HEK293 (cell line): ENCODE results near the gene CROCC.
A peak's percentile ranks its signal among the peaks of the same experiment; 100 is the strongest.

Experiments
- CTCF ChIA-PET: fragments of 350-600 bp; formaldehyde crosslinking; extraction: SDS; loops from one replicate; lab custom pipeline; 2021; ENCODE audit warnings: antibody characterized with exemption; lab: Yijun Ruan, JAX
- POLR2A ChIA-PET: fragments of 300-600 bp; formaldehyde crosslinking; extraction: SDS; loops from one replicate; lab custom pipeline; 2020; ENCODE audit warnings: antibody characterized with exemption, inconsistent platforms; lab: Yijun Ruan, JAX
- H3K27ac ChIP-seq: fragments of 200-500 bp; sonication (Bioruptor generic); 2 replicates; pipeline ENCODE4 v1.5.1; 2014; ENCODE audit warnings: low read depth, low read length, control low read depth, inconsistent platforms; ENCODE audit errors: extremely low read depth
- H3K36me3 ChIP-seq, 2 experiments: fragments of 200-500 bp in 1 of 2; sonication (Bioruptor generic) in 1 of 2; 1 replicate in 1 of 2; 2 replicates in 1 of 2; pipeline ENCODE4 v1.5.1; 2014 to 2017; ENCODE audit warnings: inconsistent platforms in 2 of 2, low read length in 2 of 2; ENCODE audit not compliant: control insufficient read depth in 2 of 2, insufficient read depth in 1 of 2
- H3K4me1 ChIP-seq: fragments of 200-500 bp; sonication (Bioruptor generic); 2 replicates; pipeline ENCODE4 v1.5.1; 2014; ENCODE audit warnings: mild to moderate bottlenecking, low read length, inconsistent platforms; ENCODE audit not compliant: control insufficient read depth, insufficient read depth
- H3K4me3 ChIP-seq: 2 replicates; pipeline ENCODE4 v1.5.1; 2011; ENCODE audit warnings: low read depth, mild to moderate bottlenecking, control low read depth, low read length, moderate library complexity
- H3K9me3 ChIP-seq: fragments of 200-500 bp; sonication (Bioruptor generic); 2 replicates; pipeline ENCODE4 v1.5.1; 2014; ENCODE audit warnings: low read depth, low read length, inconsistent platforms; ENCODE audit not compliant: control insufficient read depth, insufficient read depth
- BCL11A ChIP-seq: fragments of 450-650 bp; formaldehyde crosslinking; IDR thresholded peaks from 2 replicates; pipeline ENCODE4 v1.5.1; 2016; ENCODE audit warnings: low read depth, missing biosample characterization, missing genetic modification characterization
- BCL11B ChIP-seq: fragments of 450-650 bp; formaldehyde crosslinking; IDR thresholded peaks from 2 replicates; pipeline ENCODE4 v1.5.1; 2016; ENCODE audit warnings: low read depth, missing biosample characterization, missing genetic modification characterization
- EGR2 ChIP-seq: fragments of 450-650 bp; formaldehyde crosslinking; IDR thresholded peaks from 2 replicates; pipeline ENCODE4 v1.5.1; 2016; ENCODE audit warnings: low read depth, missing biosample characterization, missing genetic modification characterization
- GLIS2 ChIP-seq: fragments of 450-650 bp; formaldehyde crosslinking; IDR thresholded peaks from 2 replicates; pipeline ENCODE4 v1.5.1; 2016; ENCODE audit warnings: missing biosample characterization, missing genetic modification characterization
- HOXD13 ChIP-seq: sonication (generic); formaldehyde crosslinking; IDR thresholded peaks from 2 replicates; pipeline ENCODE4 v1.8.0; 2022; ENCODE audit warnings: missing genetic modification reagents, borderline replicate concordance
- SP7 ChIP-seq: fragments of 450-650 bp; formaldehyde crosslinking; IDR thresholded peaks from 2 replicates; pipeline ENCODE4 v1.5.1; 2016; ENCODE audit warnings: missing biosample characterization, missing genetic modification characterization
- ZBTB11 ChIP-seq: fragments of 450-650 bp; formaldehyde crosslinking; conservative IDR thresholded peaks from 2 replicates; pipeline ENCODE4 v1.5.1; 2016; ENCODE audit warnings: low read depth, missing biosample characterization, missing genetic modification characterization
- ZBTB17 ChIP-seq: fragments of 450-650 bp; formaldehyde crosslinking; IDR thresholded peaks from 2 replicates; pipeline ENCODE4 v1.5.1; 2016; ENCODE audit warnings: missing biosample characterization, missing genetic modification characterization
- ZEB2 ChIP-seq: fragments of 450-650 bp; formaldehyde crosslinking; IDR thresholded peaks from 2 replicates; pipeline ENCODE4 v1.5.1; 2016; ENCODE audit warnings: missing biosample characterization, missing genetic modification characterization
- ZFHX2 ChIP-seq: fragments of 450-650 bp; formaldehyde crosslinking; conservative IDR thresholded peaks from 2 replicates; pipeline ENCODE4 v1.5.1; 2016; ENCODE audit warnings: missing biosample characterization, missing genetic modification characterization
- ZIC2 ChIP-seq: fragments of 450-650 bp; formaldehyde crosslinking; IDR thresholded peaks from 2 replicates; pipeline ENCODE4 v1.5.1; 2016; ENCODE audit warnings: missing biosample characterization, missing genetic modification characterization
- ZNF114 ChIP-seq: fragments of 450-650 bp; formaldehyde crosslinking; IDR thresholded peaks from 2 replicates; pipeline ENCODE4 v1.5.0; 2017; ENCODE audit warnings: missing biosample characterization, missing genetic modification characterization
- ZNF174 ChIP-seq: fragments of 450-650 bp; formaldehyde crosslinking; IDR thresholded peaks from 2 replicates; pipeline ENCODE4 v1.5.0; 2017; ENCODE audit warnings: missing biosample characterization, mild to moderate bottlenecking, missing genetic modification characterization
- ZNF211 ChIP-seq: fragments of 450-650 bp; formaldehyde crosslinking; IDR thresholded peaks from 2 replicates; pipeline ENCODE4 v1.5.1; 2016; ENCODE audit warnings: low read depth, missing biosample characterization, missing genetic modification characterization
- ZNF248 ChIP-seq: fragments of 450-650 bp; formaldehyde crosslinking; IDR thresholded peaks from 2 replicates; pipeline ENCODE4 v1.5.1; 2017; ENCODE audit warnings: missing biosample characterization, missing genetic modification characterization
- ZNF280C ChIP-seq: fragments of 450-650 bp; formaldehyde crosslinking; IDR thresholded peaks from 2 replicates; pipeline ENCODE4 v1.5.1; 2016; ENCODE audit warnings: missing biosample characterization, missing genetic modification characterization
- ZNF302 ChIP-seq: fragments of 450-650 bp; formaldehyde crosslinking; IDR thresholded peaks from 2 replicates; pipeline ENCODE4 v1.5.1; 2016; ENCODE audit warnings: missing biosample characterization, missing genetic modification characterization, low read depth
- ZNF354C ChIP-seq: fragments of 450-650 bp; formaldehyde crosslinking; IDR thresholded peaks from 2 replicates; pipeline ENCODE4 v1.5.1; 2016; ENCODE audit warnings: missing biosample characterization, missing genetic modification characterization, low read depth, borderline replicate concordance
- ZNF37A ChIP-seq: fragments of 450-650 bp; IDR thresholded peaks from 2 replicates; pipeline ENCODE4 v1.5.1; 2018; ENCODE audit warnings: missing biosample characterization, missing genetic modification characterization
- ZNF391 ChIP-seq: fragments of 450-650 bp; formaldehyde crosslinking; IDR thresholded peaks from 2 replicates; pipeline ENCODE4 v1.5.1; 2016; ENCODE audit warnings: low read depth, missing biosample characterization, missing genetic modification characterization, borderline replicate concordance
- ZNF473 ChIP-seq: fragments of 450-650 bp; formaldehyde crosslinking; IDR thresholded peaks from 2 replicates; pipeline ENCODE4 v1.5.1; 2017; ENCODE audit warnings: missing biosample characterization, missing genetic modification characterization
- ZNF48 ChIP-seq: fragments of 450-650 bp; formaldehyde crosslinking; IDR thresholded peaks from 2 replicates; pipeline ENCODE4 v1.5.1; 2016; ENCODE audit warnings: missing biosample characterization, missing genetic modification characterization
- ZNF544 ChIP-seq: fragments of 450-650 bp; formaldehyde crosslinking; IDR thresholded peaks from 2 replicates; pipeline ENCODE4 v1.5.0; 2017; ENCODE audit warnings: missing biosample characterization, missing genetic modification characterization
- ZNF791 ChIP-seq: fragments of 450-650 bp; formaldehyde crosslinking; IDR thresholded peaks from 2 replicates; pipeline ENCODE4 v1.5.1; 2016; ENCODE audit warnings: missing biosample characterization, missing genetic modification characterization
- TF ChIP-seq, protein P1 (sequence below): fragments of 450-650 bp; formaldehyde crosslinking; IDR thresholded peaks from 2 replicates; pipeline ENCODE4 v1.5.1; 2016; ENCODE audit warnings: missing biosample characterization, missing genetic modification characterization
- TF ChIP-seq, protein P2 (sequence below): fragments of 450-650 bp; formaldehyde crosslinking; IDR thresholded peaks from 2 replicates; pipeline ENCODE4 v1.5.1; 2016; ENCODE audit warnings: missing biosample characterization, missing genetic modification characterization

CROCC gene

GRCh38 chr1:16975838-16976237 lies 54.1 kb downstream of the CROCC start:
- CTCF ChIA-PET: interaction anchor here (2.8 kb wide), 1 partner anchor 11 kb away, joined by 13 read pairs; no protein-coding TSS in a partner anchor
- H3K4me1 ChIP-seq: no peaks in the 10 kb centered on the region; the same call in 1 of the 2 replicates
- H3K4me3 ChIP-seq: no peak overlapping the region
- TF ChIP-seq ZNF473 (tag by site-specific recombination): no peak
- TF ChIP-seq ZBTB17 (tag by site-specific recombination): no peak
- no peak for TF ChIP-seq ZNF302 (tag by site-specific recombination)
- TF ChIP-seq, protein P1, sequence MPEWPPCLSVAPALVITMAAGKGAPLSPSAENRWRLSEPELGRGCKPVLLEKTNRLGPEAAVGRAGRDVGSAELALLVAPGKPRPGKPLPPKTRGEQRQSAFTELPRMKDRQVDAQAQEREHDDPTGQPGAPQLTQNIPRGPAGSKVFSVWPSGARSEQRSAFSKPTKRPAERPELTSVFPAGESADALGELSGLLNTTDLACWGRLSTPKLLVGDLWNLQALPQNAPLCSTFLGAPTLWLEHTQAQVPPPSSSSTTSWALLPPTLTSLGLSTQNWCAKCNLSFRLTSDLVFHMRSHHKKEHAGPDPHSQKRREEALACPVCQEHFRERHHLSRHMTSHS (tag by site-specific recombination): no peak
- TF ChIP-seq ZNF211 (tag by site-specific recombination): no peak
- TF ChIP-seq ZNF544 (tag by site-specific recombination): no peak
- no peak for TF ChIP-seq ZNF48 (tag by site-specific recombination)
- no peak for TF ChIP-seq ZNF248
- TF ChIP-seq ZIC2: no peak
- TF ChIP-seq BCL11A (tag by site-specific recombination): no peak
- TF ChIP-seq HOXD13: no peak
- TF ChIP-seq SP7 (tag by site-specific recombination): no peak
- no peak for TF ChIP-seq ZNF114
- TF ChIP-seq ZNF37A: no peak
- TF ChIP-seq EGR2 (tag by site-specific recombination): peak; percentile 83
- TF ChIP-seq ZNF791 (tag by site-specific recombination): no peak
- TF ChIP-seq ZBTB11: no peak
- TF ChIP-seq ZNF391: no peak
- TF ChIP-seq ZFHX2: peak; percentile 74
- TF ChIP-seq, protein P2, sequence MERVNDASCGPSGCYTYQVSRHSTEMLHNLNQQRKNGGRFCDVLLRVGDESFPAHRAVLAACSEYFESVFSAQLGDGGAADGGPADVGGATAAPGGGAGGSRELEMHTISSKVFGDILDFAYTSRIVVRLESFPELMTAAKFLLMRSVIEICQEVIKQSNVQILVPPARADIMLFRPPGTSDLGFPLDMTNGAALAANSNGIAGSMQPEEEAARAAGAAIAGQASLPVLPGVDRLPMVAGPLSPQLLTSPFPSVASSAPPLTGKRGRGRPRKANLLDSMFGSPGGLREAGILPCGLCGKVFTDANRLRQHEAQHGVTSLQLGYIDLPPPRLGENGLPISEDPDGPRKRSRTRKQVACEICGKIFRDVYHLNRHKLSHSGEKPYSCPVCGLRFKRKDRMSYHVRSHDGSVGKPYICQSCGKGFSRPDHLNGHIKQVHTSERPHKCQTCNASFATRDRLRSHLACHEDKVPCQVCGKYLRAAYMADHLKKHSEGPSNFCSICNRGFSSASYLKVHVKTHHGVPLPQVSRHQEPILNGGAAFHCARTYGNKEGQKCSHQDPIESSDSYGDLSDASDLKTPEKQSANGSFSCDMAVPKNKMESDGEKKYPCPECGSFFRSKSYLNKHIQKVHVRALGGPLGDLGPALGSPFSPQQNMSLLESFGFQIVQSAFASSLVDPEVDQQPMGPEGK (tag by site-specific recombination): 0 out of 2 replicates have a peak, but pooled peaks have one; percentile 38
- no peak for TF ChIP-seq ZNF354C (tag by site-specific recombination)
- POLR2A ChIA-PET: interaction anchor here (0.8 to 5.3 kb wide), 4 partner anchors 9 to 24 kb away, joined by 3 to 23 read pairs (median 4); no protein-coding TSS in a partner anchor
- H3K9me3 ChIP-seq: no peaks in the 10 kb centered on the region
- H3K36me3 ChIP-seq: peaks cover 0 to 15% of the 10 kb centered on the region in 2 experiments; a peak in 1 of 3 replicates
- no peak overlapping the region for H3K27ac ChIP-seq

DNA sequence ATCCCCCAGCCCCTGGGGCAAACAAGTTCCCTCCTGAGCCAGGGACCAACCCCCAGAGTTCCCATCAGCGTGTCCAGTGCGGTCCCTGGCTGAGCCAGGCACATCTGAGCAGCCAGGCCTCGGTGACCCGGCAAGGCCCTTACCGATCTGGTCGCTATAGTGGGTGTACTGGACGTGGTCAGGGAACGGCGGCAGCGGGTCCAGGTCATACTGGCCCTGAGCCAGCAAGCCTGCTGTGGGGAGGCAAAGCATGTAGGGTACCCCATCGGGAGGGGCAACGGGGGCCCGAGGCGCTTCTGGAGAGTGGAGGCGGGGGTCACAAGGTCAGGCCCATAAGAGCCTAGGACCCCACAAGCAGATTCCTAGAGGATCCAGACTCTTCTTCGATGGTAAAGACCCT lies 55.2 kb downstream of the CROCC start:
- CTCF ChIA-PET: interaction anchor here (2.8 kb wide), 1 partner anchor 10 kb away, joined by 13 read pairs; no protein-coding TSS in a partner anchor
- Histone ChIP-seq H3K4me3 (no peak overlapping the region), H3K27ac (no peak overlapping the region), H3K4me1 (no peaks in the 10 kb centered on the region; the same call in 1 of the 2 replicates)
- TF ChIP-seq ZNF280C (tag by site-specific recombination) (no peak), GLIS2 (0 out of 2 replicates have a peak, but pooled peaks have one; percentile 25), BCL11B (0 out of 2 replicates have a peak, but pooled peaks have one; percentile 51), ZEB2 (tag by site-specific recombination) (no peak), ZNF174 (no peak), ZNF302 (tag by site-specific recombination) (no peak)
- TF ChIP-seq, all 188 proteins: peak for 2
- no peaks in the 10 kb centered on the region for H3K9me3 ChIP-seq
- H3K36me3 ChIP-seq: peaks cover 0 to 5% of the 10 kb centered on the region in 2 experiments; a peak in 1 of 3 replicates
- POLR2A ChIA-PET: interaction anchor here (0.7 to 5.3 kb wide), 2 partner anchors 10 to 15 kb away, joined by 3 to 23 read pairs; no protein-coding TSS in a partner anchor
